NCI-H187 (cell line): ENCODE results near the gene ITGBL1.

Source experiments
- DNase-seq, 2 experiments: peaks; one replicate each; lab custom pipeline; 2025; lab: John Stamatoyannopoulos, UW

Gene ITGBL1

GRCh38 chr13:101751488-101751887 is 299.0 kb downstream of the ITGBL1 start:
- DNase-seq: peak; percentile 25 to 73

- DNase-seq: no peak
Measured at GRCh38 chr13:101752432-101752831, 300.0 kb downstream of the ITGBL1 start.

- DNase-seq: no peak
Measured at GRCh38 chr13:101755228-101755887, 302.9 kb downstream of the ITGBL1 start.

- DNase-seq: peak; percentile 21 to 53
Measured at GRCh38 chr13:101757446-101758039, 305.1 kb downstream of the ITGBL1 start.

- DNase-seq: no peak
Measured at GRCh38 chr13:101763191-101763590, 310.7 kb downstream of the ITGBL1 start.
